Activated naive CD4-positive, alpha-beta T cell treated with anti-CD3 and anti-CD28 coated beads, Interleukin-2, amount 50 U/mL, for 72 hours (primary cell): ENCODE measurements around the gene LIN7C. TPM values are rescaled to one million over a fixed set of nuclear protein-coding genes. Genes with fewer than 3 reads are reported as not detected.
A peak's percentile ranks its signal among the peaks of the same experiment; 100 is the strongest.
"Not testable (repeated sequence)": the region's sequence is repeated elsewhere in the genome, so short reads cannot be mapped to it uniquely, and the experiment has no call there.

Source experiments
- ATAC-seq, 2 donors: fragments of 150-1000 bp; cut with Tn5 transposase; 2 replicates each; pipeline ENCODE4 v1.10.0; 2021; ENCODE audit warnings: mild to moderate bottlenecking in 2 of 2, moderate library complexity in 2 of 2
- DNase-seq, 2 donors: peaks; one replicate each; pipeline ENCODE4 v3.0.0; 2021 to 2022; ENCODE audit warnings: low spot score in 2 of 2
- H3K27ac Mint-ChIP-seq, 2 donors: one replicate each; pipeline ENCODE4 v1.8.0; 2022; ENCODE audit warnings: mild to moderate bottlenecking in 2 of 2, mixed read lengths in 2 of 2
- H3K36me3 Mint-ChIP-seq, 2 donors: one replicate each; pipeline ENCODE4 v1.8.0; 2022; ENCODE audit warnings: mixed read lengths in 2 of 2
- H3K9me3 Mint-ChIP-seq, 2 donors: one replicate each; pipeline ENCODE4 v1.8.0; 2022; ENCODE audit warnings: mixed read lengths in 2 of 2
- total RNA-seq, 2 donors: library from RNA; stranded (reverse); gene quantifications; one replicate each; pipeline ENCODE4 v1.2.3, GENCODE V29; 2022

Gene LIN7C
- total RNA-seq, 2 donors from 2014 or later, result 20.4 to 22.2 TPM

- not testable (repeated sequence) for H3K27ac Mint-ChIP-seq, DNase-seq, H3K9me3 Mint-ChIP-seq, ATAC-seq
- peaks cover 0 to 13% of the 10 kb centered on the region in 2 donors for H3K36me3 Mint-ChIP-seq
Measured at GRCh38 chr11:27517490-27517889, 10.9 kb upstream of the LIN7C start.

GRCh38 chr11:27514558-27514957 is 8.0 kb upstream of the LIN7C start:
- H3K36me3 Mint-ChIP-seq, result peaks cover 6 to 22% of the 10 kb centered on the region in 2 donors
- ATAC-seq (no peak), DNase-seq (no peak)

GRCh38 chr11:27514076-27514475 is 7.5 kb upstream of the LIN7C start:
- no peak for ATAC-seq
- Mint-ChIP-seq H3K9me3 (peaks cover 0 to 3% of the 10 kb centered on the region in 2 donors), H3K36me3 (peaks cover 6 to 26% of the 10 kb centered on the region in 2 donors), H3K27ac (no peak overlapping the region)
- DNase-seq, result no peak

More at GRCh38 chr11:27514558-27514957, 8.0 kb upstream of the LIN7C start:
- H3K27ac Mint-ChIP-seq, result no peak overlapping the region
- peaks cover 0 to 3% of the 10 kb centered on the region in 2 donors for H3K9me3 Mint-ChIP-seq

- no peak for ATAC-seq
Measured at GRCh38 chr11:27513389-27513788, 6.8 kb upstream of the LIN7C start.

GRCh38 chr11:27512238-27512637 is 5.7 kb upstream of the LIN7C start:
- H3K9me3 Mint-ChIP-seq, result peaks cover 0 to 3% of the 10 kb centered on the region in 2 donors
- peaks cover 6 to 33% of the 10 kb centered on the region in 2 donors for H3K36me3 Mint-ChIP-seq
- DNase-seq (no peak), ATAC-seq (no peak)
- H3K27ac Mint-ChIP-seq, result no peak overlapping the region

More at GRCh38 chr11:27513389-27513788, 6.8 kb upstream of the LIN7C start:
- no peak overlapping the region for H3K27ac Mint-ChIP-seq
- peaks cover 0 to 3% of the 10 kb centered on the region in 2 donors for H3K9me3 Mint-ChIP-seq
- H3K36me3 Mint-ChIP-seq, result peaks cover 6 to 27% of the 10 kb centered on the region in 2 donors
- no peak for DNase-seq

- Mint-ChIP-seq H3K9me3 (peaks cover 0 to 3% of the 10 kb centered on the region in 2 donors), H3K36me3 (peaks cover 6 to 43% of the 10 kb centered on the region in 2 donors), H3K27ac (no peak overlapping the region)
- ATAC-seq (no peak), DNase-seq (no peak)
Measured at GRCh38 chr11:27509908-27510307, 3.3 kb upstream of the LIN7C start.

GRCh38 chr11:27507557-27508322 is 1.2 kb upstream of the LIN7C start:
- DNase-seq (no peak), ATAC-seq (no peak)
- peaks cover 6 to 39% of the 10 kb centered on the region in 2 donors for H3K36me3 Mint-ChIP-seq
- H3K9me3 Mint-ChIP-seq, result no peaks in the 10 kb centered on the region
- H3K27ac Mint-ChIP-seq, result peak overlapping the region; percentile 97 to 99

GRCh38 chr11:27505781-27506180 is 788 bp downstream of the LIN7C start:
- no peak for DNase-seq
- Mint-ChIP-seq H3K27ac (peak overlapping the region; percentile 97 to 99), H3K9me3 (no peaks in the 10 kb centered on the region), H3K36me3 (peaks cover 6 to 39% of the 10 kb centered on the region in 2 donors)
- ATAC-seq, result no peak

GRCh38 chr11:27504205-27504604 is 2.4 kb downstream of the LIN7C start:
- no peaks in the 10 kb centered on the region for H3K9me3 Mint-ChIP-seq
- H3K27ac Mint-ChIP-seq, result peak overlapping the region in 1 of 2 donors; percentile 32
- DNase-seq (no peak), ATAC-seq (no peak)
- peaks cover 0 to 32% of the 10 kb centered on the region in 2 donors for H3K36me3 Mint-ChIP-seq

- no peak for DNase-seq
- ATAC-seq, result no peak
- Mint-ChIP-seq H3K9me3 (no peaks in the 10 kb centered on the region), H3K36me3 (peaks cover 0 to 8% of the 10 kb centered on the region in 2 donors), H3K27ac (no peak overlapping the region)
Measured at GRCh38 chr11:27501100-27501499, 5.5 kb downstream of the LIN7C start.

- DNase-seq, result no peak
- no peak overlapping the region for H3K27ac Mint-ChIP-seq
- no peak for ATAC-seq
- peaks cover 0 to 6% of the 10 kb centered on the region in 2 donors for H3K36me3 Mint-ChIP-seq
- no peaks in the 10 kb centered on the region for H3K9me3 Mint-ChIP-seq
Measured at GRCh38 chr11:27497911-27498310, 8.7 kb downstream of the LIN7C start.

- DNase-seq (no peak), ATAC-seq (no peak)
- Mint-ChIP-seq H3K36me3 (peaks cover 0 to 6% of the 10 kb centered on the region in 2 donors), H3K27ac (no peak overlapping the region), H3K9me3 (no peaks in the 10 kb centered on the region)
Measured at GRCh38 chr11:27497284-27497866, 9.2 kb downstream of the LIN7C start.

GRCh38 chr11:27496461-27496860 is 10.1 kb downstream of the LIN7C start:
- no peak for DNase-seq
- Mint-ChIP-seq H3K36me3 (peaks cover 0 to under 1% of the 10 kb centered on the region in 2 donors), H3K27ac (no peak overlapping the region), H3K9me3 (no peaks in the 10 kb centered on the region)
- no peak for ATAC-seq

- ATAC-seq (no peak), DNase-seq (no peak)
- Mint-ChIP-seq H3K9me3 (no peaks in the 10 kb centered on the region), H3K36me3 (no peaks in the 10 kb centered on the region), H3K27ac (no peak overlapping the region)
Measured at GRCh38 chr11:27495710-27496300, 10.8 kb downstream of the LIN7C start.

- no peak for ATAC-seq
- Mint-ChIP-seq H3K9me3 (no peaks in the 10 kb centered on the region), H3K27ac (no peak overlapping the region), H3K36me3 (no peaks in the 10 kb centered on the region)
- DNase-seq, result no peak
Measured at GRCh38 chr11:27489092-27489491, 17.5 kb downstream of the LIN7C start.

GRCh38 chr11:27487706-27488105 is 18.9 kb downstream of the LIN7C start:
- H3K27ac Mint-ChIP-seq, result no peak overlapping the region
- no peaks in the 10 kb centered on the region for H3K36me3 Mint-ChIP-seq
- ATAC-seq (no peak), DNase-seq (no peak)
- H3K9me3 Mint-ChIP-seq, result no peaks in the 10 kb centered on the region
